K562 (cell line): ENCODE measurements around the gene SENP7. TPM values are rescaled to one million over a fixed set of nuclear protein-coding genes. Genes with fewer than 3 reads are reported as not detected.

Experiments
- CREB1 ChIP-seq, 2 experiments: sonication (generic) in 1 of 2; formaldehyde crosslinking in 1 of 2; IDR thresholded peaks; 2 replicates each; pipeline versions ENCODE4 v1.6.1 to v1.8.0; 2012 to 2022; ENCODE audit warnings: inconsistent platforms in 1 of 2, mild to moderate bottlenecking in 1 of 2, missing genetic modification reagents in 1 of 2, moderate library complexity in 1 of 2
- KHSRP ChIP-seq: fragments of 450-650 bp; IDR thresholded peaks from 2 replicates; pipeline ENCODE4 v1.6.1; 2017
- LEF1 ChIP-seq: fragments of 450-650 bp; IDR thresholded peaks from 2 replicates; pipeline ENCODE4 v1.6.1; 2016; ENCODE audit warnings: mild to moderate bottlenecking
- NRF1 ChIP-seq, 2 experiments: fragments of 450-650 bp; IDR thresholded peaks in 1 of 2; conservative IDR thresholded peaks in 1 of 2; 2 replicates each; pipeline ENCODE4 v1.6.1; 2014; ENCODE audit warnings: mild to moderate bottlenecking in 2 of 2
- POLR2G ChIP-seq: fragments of 200-400 bp; formaldehyde crosslinking; IDR thresholded peaks from 2 replicates; pipeline ENCODE4 v1.6.1; 2017; ENCODE audit warnings: low read depth, mild to moderate bottlenecking, antibody characterized with exemption, low read length, moderate library complexity
- SLC30A9 ChIP-seq: fragments of 250-450 bp; sonication (Bioruptor Pico); IDR thresholded peaks from 2 replicates; pipeline ENCODE4 v1.8.0; 2022; ENCODE audit warnings: mild to moderate bottlenecking, moderate library complexity
- ZNF583 ChIP-seq: fragments of 250-450 bp; sonication (Bioruptor Pico); IDR thresholded peaks from 2 replicates; pipeline ENCODE4 v1.4.0; 2020
- polyA plus RNA-seq, 8 experiments: library from polyadenylated mRNA; depleted of rRNA in 4 of 8; stranded (reverse) in 5 of 8; unstranded in 3 of 8; fragments of >200 nt; fragmentation: Nextera tagmentation in 2 of 8; fragmentation: Illumina TruSeq in 1 of 8; extraction: Ambion mirVana in 2 of 8; extraction: Trizol in 1 of 8; gene quantifications; 2 replicates each; pipeline versions ENCODE4 v1.2.1 to v1.2.3, GENCODE V29; 2011 to 2014; ENCODE audit warnings: inconsistent platforms in 1 of 8, missing spikeins in 1 of 8
- total RNA-seq, 7 experiments: library from RNA; depleted of rRNA in 6 of 7; stranded (reverse); fragments of >200 nt in 6 of 7; fragmentation: Illumina TruSeq in 2 of 7; extraction: Trizol in 2 of 7; gene quantifications; 2 replicates each; pipeline versions ENCODE4 v1.2.1 to v1.2.3, GENCODE V29; 2011 to 2021; ENCODE audit warnings: low replicate concordance in 1 of 7
- TF ChIP-seq, protein P1 (sequence below), 2 experiments: fragments of 450-650 bp in 1 of 2; sonication (generic) in 1 of 2; formaldehyde crosslinking in 1 of 2; IDR thresholded peaks; 2 replicates each; pipeline versions ENCODE4 v1.7.1 to v1.9.0; 2016 to 2022; ENCODE audit warnings: inconsistent platforms in 1 of 2, mild to moderate bottlenecking in 1 of 2, missing genetic modification reagents in 1 of 2
- TF ChIP-seq, protein P2 (sequence below), 2 experiments: fragments of 450-650 bp; conservative IDR thresholded peaks; 2 replicates each; pipeline ENCODE4 v1.6.1; 2017; ENCODE audit warnings: mild to moderate bottlenecking in 2 of 2, moderate library complexity in 2 of 2
- TF ChIP-seq, protein P3 (sequence below): fragments of 450-650 bp; IDR thresholded peaks from 2 replicates; pipeline ENCODE4 v1.7.1; 2018; ENCODE audit warnings: mild to moderate bottlenecking, low read depth; ENCODE audit not compliant: partially characterized antibody

Gene SENP7
- total and polyA plus RNA-seq, 9 of the 15 experiments (the other 6 are each of a cell fraction or from before 2014, with no cell fraction given): 4.1 to 21.9 (median 10.7) TPM

DNA sequence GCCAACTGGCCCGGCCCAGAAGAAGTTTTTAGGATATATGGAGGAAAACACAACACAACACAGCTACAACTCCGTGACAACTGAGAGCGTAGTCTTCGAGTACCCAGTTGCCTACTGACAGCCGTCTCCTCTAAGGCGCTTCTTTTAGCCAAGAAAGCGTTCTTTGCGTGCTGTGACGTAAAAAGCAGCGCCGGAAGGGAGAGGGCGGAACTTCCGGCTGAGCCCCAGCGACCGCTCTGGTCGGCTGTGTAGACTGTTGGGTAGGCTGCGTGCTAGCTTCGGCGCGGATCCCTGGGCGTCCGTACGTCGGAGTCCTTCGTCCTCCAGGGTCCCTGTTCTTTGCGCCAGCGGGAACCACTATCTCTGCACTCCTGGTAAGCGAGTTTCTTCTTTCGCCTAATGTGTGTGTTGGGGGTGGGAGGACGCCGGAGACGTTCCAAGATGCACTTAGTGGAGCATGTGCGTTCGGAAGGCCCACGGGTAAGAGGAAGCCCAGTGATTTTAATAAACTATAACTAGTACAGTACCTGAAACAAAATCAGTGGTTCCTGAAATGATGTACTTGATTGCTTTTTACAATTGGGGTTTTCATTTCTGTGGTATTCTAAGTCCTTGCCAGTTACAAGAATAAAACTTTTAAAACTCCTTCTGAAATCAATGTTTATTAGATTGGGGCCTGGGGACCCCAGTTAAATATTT lies 48.8 kb upstream of the SENP7 start, which contains the start of gene TRMT10C (continued):
- TF ChIP-seq, protein P1, sequence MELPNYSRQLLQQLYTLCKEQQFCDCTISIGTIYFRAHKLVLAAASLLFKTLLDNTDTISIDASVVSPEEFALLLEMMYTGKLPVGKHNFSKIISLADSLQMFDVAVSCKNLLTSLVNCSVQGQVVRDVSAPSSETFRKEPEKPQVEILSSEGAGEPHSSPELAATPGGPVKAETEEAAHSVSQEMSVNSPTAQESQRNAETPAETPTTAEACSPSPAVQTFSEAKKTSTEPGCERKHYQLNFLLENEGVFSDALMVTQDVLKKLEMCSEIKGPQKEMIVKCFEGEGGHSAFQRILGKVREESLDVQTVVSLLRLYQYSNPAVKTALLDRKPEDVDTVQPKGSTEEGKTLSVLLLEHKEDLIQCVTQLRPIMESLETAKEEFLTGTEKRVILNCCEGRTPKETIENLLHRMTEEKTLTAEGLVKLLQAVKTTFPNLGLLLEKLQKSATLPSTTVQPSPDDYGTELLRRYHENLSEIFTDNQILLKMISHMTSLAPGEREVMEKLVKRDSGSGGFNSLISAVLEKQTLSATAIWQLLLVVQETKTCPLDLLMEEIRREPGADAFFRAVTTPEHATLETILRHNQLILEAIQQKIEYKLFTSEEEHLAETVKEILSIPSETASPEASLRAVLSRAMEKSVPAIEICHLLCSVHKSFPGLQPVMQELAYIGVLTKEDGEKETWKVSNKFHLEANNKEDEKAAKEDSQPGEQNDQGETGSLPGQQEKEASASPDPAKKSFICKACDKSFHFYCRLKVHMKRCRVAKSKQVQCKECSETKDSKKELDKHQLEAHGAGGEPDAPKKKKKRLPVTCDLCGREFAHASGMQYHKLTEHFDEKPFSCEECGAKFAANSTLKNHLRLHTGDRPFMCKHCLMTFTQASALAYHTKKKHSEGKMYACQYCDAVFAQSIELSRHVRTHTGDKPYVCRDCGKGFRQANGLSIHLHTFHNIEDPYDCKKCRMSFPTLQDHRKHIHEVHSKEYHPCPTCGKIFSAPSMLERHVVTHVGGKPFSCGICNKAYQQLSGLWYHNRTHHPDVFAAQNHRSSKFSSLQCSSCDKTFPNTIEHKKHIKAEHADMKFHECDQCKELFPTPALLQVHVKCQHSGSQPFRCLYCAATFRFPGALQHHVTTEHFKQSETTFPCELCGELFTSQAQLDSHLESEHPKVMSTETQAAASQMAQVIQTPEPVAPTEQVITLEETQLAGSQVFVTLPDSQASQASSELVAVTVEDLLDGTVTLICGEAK (IDR thresholded peaks at IDR 0.05): peak; percentile 97
- TF ChIP-seq, protein P1 (CRISPR knock-in tag; IDR thresholded peaks at IDR 0.05): no peak
- peak; percentile 48; the same call in 1 of the 2 replicates for TF ChIP-seq KHSRP
- TF ChIP-seq, protein P2, sequence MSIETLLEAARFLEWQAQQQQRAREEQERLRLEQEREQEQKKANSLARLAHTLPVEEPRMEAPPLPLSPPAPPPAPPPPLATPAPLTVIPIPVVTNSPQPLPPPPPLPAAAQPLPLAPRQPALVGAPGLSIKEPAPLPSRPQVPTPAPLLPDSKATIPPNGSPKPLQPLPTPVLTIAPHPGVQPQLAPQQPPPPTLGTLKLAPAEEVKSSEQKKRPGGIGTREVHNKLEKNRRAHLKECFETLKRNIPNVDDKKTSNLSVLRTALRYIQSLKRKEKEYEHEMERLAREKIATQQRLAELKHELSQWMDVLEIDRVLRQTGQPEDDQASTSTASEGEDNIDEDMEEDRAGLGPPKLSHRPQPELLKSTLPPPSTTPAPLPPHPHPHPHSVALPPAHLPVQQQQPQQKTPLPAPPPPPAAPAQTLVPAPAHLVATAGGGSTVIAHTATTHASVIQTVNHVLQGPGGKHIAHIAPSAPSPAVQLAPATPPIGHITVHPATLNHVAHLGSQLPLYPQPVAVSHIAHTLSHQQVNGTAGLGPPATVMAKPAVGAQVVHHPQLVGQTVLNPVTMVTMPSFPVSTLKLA (conservative IDR thresholded peaks at IDR 0.05): peak; percentile 71 to 88
- no peak for TF ChIP-seq ZNF583 (CRISPR knock-in tag)
- peak; percentile 24 to 38; a peak in 1 of 4 replicates for TF ChIP-seq NRF1 (conservative IDR thresholded peaks at IDR 0.05 in 1 of 2, IDR thresholded peaks at IDR 0.05 in 1 of 2)
- 0 out of 2 replicates have a peak, but pooled peaks have one; percentile 42 for TF ChIP-seq LEF1
- TF ChIP-seq POLR2G: peak; percentile 87
- TF ChIP-seq CREB1 (IDR thresholded peaks at IDR 0.05): peak; percentile 95
- peak; percentile 96 for TF ChIP-seq CREB1 (CRISPR knock-in tag; IDR thresholded peaks at IDR 0.05)
- no peak for TF ChIP-seq SLC30A9 (CRISPR knock-in tag)
- TF ChIP-seq, protein P3, sequence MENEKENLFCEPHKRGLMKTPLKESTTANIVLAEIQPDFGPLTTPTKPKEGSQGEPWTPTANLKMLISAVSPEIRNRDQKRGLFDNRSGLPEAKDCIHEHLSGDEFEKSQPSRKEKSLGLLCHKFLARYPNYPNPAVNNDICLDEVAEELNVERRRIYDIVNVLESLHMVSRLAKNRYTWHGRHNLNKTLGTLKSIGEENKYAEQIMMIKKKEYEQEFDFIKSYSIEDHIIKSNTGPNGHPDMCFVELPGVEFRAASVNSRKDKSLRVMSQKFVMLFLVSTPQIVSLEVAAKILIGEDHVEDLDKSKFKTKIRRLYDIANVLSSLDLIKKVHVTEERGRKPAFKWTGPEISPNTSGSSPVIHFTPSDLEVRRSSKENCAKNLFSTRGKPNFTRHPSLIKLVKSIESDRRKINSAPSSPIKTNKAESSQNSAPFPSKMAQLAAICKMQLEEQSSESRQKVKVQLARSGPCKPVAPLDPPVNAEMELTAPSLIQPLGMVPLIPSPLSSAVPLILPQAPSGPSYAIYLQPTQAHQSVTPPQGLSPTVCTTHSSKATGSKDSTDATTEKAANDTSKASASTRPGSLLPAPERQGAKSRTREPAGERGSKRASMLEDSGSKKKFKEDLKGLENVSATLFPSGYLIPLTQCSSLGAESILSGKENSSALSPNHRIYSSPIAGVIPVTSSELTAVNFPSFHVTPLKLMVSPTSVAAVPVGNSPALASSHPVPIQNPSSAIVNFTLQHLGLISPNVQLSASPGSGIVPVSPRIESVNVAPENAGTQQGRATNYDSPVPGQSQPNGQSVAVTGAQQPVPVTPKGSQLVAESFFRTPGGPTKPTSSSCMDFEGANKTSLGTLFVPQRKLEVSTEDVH: peak; percentile 83
